ENCODE results near the gene NGRN. TPM values are rescaled to one million over a fixed set of nuclear protein-coding genes. Genes with fewer than 3 reads are reported as not detected.
A peak's percentile ranks its signal among the peaks of the same experiment; 100 is the strongest.
"Not testable (repeated sequence)": the region's sequence is repeated elsewhere in the genome, so short reads cannot be mapped to it uniquely, and the experiment has no call there.

NGRN gene
- total RNA-seq, 4 donors from 2014 or later, result 55.5 to 81.7 (median 71.6) TPM

DNA sequence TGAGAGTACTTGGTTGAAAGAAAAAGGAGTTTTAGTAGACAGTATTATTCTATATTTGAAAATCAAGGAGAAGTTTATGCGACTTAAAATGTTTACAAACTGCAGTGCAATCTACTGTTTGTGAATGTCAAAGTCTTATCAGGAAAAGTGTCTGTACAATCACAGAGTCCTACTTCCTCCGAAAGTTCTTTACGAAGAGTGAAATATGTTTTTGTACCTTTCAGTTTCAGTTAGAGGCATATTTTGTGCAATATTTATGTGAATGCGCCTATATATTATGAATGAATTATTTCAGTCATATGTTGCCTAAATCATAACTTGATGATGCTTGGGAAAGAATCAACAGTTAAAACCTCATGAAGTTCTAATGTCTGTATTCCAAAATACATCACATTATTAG, 31.5 kb downstream of the NGRN start:
- DNase-seq (ENCODE audit: low spot score) (no peak), ATAC-seq (ENCODE audit: low FRiP score) (no peak)
- TF ChIP-seq, protein P1, sequence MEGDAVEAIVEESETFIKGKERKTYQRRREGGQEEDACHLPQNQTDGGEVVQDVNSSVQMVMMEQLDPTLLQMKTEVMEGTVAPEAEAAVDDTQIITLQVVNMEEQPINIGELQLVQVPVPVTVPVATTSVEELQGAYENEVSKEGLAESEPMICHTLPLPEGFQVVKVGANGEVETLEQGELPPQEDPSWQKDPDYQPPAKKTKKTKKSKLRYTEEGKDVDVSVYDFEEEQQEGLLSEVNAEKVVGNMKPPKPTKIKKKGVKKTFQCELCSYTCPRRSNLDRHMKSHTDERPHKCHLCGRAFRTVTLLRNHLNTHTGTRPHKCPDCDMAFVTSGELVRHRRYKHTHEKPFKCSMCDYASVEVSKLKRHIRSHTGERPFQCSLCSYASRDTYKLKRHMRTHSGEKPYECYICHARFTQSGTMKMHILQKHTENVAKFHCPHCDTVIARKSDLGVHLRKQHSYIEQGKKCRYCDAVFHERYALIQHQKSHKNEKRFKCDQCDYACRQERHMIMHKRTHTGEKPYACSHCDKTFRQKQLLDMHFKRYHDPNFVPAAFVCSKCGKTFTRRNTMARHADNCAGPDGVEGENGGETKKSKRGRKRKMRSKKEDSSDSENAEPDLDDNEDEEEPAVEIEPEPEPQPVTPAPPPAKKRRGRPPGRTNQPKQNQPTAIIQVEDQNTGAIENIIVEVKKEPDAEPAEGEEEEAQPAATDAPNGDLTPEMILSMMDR (IDR thresholded peaks at IDR 0.05), result no peak

DNA sequence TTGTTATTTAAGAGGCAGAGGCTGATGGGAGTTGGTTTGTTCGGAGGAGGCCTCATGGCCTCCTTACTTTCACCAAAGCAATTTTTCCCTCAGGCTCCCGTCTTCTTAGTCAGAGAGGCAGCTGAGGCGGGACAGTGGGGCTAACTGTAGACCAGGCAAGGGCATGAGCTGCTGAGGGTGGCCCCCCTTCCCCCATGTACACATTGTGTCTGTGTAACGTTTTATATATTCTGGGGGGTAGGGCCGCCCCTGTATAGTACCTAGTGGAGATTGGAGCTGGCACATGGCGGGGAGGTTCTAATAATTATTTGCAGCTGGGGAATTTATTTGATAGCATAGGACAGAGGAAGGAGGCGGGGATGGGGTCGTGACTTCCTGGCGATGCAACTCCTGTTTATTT, 35.1 kb downstream of the NGRN start:
- TF ChIP-seq, protein P1 (IDR thresholded peaks at IDR 0.05), result no peak
- DNase-seq (ENCODE audit: low spot score) (no peak), ATAC-seq (ENCODE audit: low FRiP score) (no peak)

DNA sequence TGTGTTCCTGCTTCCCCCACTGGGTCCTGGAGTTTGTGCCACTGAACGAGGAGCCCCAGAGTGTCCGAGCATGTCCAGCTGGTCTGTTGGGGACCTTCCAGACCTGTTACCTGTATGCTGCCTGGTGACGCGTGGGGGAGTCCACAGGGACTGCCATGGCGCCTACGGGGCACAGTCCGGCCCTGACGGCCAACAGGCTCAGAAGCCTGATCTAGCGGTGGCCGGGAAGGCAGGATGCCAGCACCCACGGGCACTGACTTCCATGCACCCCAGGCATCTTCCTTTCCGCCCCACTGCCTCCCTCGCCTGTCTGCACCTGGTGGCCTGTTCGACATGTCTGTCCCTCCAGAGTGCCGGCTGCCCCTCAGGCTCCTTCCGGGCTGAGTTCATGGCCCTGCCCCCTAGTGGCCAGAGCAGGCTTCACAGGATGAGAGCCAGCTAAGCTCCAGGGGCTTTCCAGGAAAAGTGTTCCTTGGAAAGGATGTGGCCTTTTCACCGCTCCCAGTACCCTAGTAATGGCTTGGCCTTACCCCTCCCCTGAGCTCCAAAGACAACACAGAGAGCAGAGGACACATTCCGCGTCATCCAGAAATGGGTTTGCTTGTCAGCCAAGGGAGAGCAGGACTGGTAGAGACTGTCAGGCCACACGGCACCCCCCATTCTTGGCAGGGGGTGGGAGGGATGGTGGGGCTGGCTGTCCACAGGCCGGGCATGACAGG, 35.7 kb downstream of the NGRN start:
- ATAC-seq (ENCODE audit: low FRiP score) (no peak), DNase-seq (ENCODE audit: low spot score) (no peak)
- TF ChIP-seq, protein P1 (IDR thresholded peaks at IDR 0.05), result peak in 1 of 3 donors; percentile 38

DNA sequence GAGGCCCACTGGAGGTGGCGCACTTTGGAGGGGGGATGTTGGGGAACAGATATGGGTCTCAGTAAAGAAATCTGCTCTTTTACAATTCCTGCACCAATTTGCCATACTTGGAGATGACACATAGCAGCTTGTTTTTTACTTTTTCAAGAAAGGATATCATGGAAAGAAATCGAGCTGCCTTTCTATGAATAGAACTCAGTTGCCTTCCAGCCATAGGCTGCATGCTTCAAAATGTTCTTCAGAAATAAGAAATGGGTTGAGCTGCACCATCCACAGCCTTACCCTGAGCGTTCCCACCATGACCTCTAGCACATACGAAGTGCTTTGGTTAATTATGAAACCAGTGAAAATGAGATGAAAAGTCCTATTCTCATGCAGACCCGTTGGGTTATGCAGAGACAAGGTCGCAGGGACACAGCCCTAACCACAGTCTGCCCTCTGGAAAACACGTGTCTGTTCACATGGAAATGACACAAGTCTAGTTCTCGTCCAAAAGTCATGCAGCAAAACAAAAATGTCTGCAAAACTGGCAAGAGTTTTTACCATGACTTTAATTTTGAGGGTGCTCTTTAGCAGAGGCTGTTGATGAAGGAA, 36.3 kb downstream of the NGRN start:
- no peak for DNase-seq (ENCODE audit: low spot score)
- TF ChIP-seq, protein P1 (IDR thresholded peaks at IDR 0.05), result no peak
- ATAC-seq (ENCODE audit: low FRiP score), result no peak

DNA sequence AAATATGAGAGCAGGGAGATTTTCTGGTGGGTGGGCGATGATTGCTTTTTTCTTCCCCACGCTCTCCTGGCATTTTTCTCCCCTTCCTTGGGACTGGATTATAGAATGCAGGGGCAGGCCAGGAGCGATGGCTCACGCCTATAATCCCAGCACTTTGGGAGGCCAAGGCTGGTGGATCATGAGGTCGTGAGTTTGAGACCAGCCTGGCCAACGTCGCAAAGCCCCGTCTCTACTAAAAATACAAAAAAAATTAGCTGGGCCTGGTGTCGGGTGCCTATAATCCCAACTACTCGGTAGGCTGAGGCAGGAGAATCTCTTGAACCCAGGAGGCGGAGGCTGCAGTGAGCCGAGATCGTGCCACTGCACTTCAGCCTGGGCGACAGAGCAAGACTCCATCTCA, 39.9 kb downstream of the NGRN start:
- DNase-seq (ENCODE audit: low spot score); ATAC-seq (ENCODE audit: low FRiP score): not testable (repeated sequence)

DNA sequence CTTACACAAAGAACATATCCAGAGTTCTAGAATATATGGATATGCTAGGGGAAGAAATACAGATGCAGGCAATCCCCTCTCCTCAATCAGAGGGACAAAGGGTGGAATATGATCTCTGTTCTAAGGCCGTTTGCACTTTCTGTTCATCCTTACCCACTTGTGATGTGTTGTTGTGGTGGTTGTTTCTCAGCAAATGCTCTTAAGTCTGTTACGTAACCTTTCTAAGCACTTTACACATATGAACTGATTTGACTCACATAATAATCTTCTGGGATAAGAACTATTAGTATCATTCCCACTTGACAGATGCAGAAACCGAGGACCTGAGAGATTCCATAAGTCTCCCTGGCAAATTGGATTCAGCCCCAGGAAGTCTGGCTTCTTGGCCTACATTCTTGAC, 40.5 kb downstream of the NGRN start:
- ATAC-seq (ENCODE audit: low FRiP score), result no peak
- TF ChIP-seq, protein P1 (IDR thresholded peaks at IDR 0.05), result no peak
- DNase-seq (ENCODE audit: low spot score), result no peak

DNA sequence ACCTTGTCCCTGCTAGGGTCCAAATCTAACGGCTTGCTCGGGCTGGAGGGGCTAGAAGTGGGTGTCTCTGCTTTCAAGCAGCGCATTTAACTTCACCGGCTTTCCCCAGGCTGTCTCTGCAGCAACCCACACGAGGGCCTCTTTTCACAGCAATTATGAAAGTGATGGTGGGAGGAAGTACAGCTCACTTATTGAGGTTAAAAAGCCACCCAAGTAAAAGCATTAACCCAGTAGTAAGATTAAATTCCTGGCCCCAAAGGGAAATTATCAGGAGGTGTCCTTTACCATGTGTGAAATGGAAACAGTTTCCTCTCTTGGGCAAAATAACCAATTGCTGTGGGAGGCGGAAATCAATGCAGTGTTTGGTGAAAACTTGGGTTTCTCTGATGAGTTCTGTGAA, 41.1 kb downstream of the NGRN start:
- no peak for DNase-seq (ENCODE audit: low spot score)
- TF ChIP-seq, protein P1 (IDR thresholded peaks at IDR 0.05), result no peak
- ATAC-seq (ENCODE audit: low FRiP score), result no peak
